Mesenchymal stem cell (in vitro differentiated cells and primary cell): ENCODE data around the gene SAV1.

Source experiments
- DNase-seq: peaks from one replicate; pipeline ENCODE4 v3.0.0-alpha.2; 2013
- H2AFZ ChIP-seq: one replicate; pipeline ENCODE4 v1.6.1; 2013; ENCODE audit warnings: low read depth, mild to moderate bottlenecking, control low read depth, inconsistent platforms, low read length, moderate library complexity
- H2AK5ac ChIP-seq: 2 replicates; pipeline ENCODE4 v1.6.1; 2013; ENCODE audit warnings: low read length, moderate library complexity, mild to moderate bottlenecking, inconsistent platforms; ENCODE audit not compliant: severe bottlenecking
- H2BK120ac ChIP-seq: one replicate; pipeline ENCODE4 v1.6.1; 2013; ENCODE audit warnings: low read depth, mild to moderate bottlenecking, inconsistent platforms, low read length, moderate library complexity
- H2BK12ac ChIP-seq, 2 experiments: one replicate each; pipeline ENCODE4 v1.6.1; 2013; ENCODE audit warnings: inconsistent platforms in 2 of 2, low read length in 2 of 2, mild to moderate bottlenecking in 2 of 2, moderate library complexity in 2 of 2, control low read depth in 1 of 2
- H2BK15ac ChIP-seq: one replicate; pipeline ENCODE4 v1.6.1; 2013; ENCODE audit warnings: mild to moderate bottlenecking, low read depth, inconsistent platforms; ENCODE audit not compliant: poor library complexity, severe bottlenecking
- H2BK5ac ChIP-seq: 2 replicates; pipeline ENCODE4 v1.6.1; 2013; ENCODE audit warnings: low read depth, mild to moderate bottlenecking, low read length, control low read depth, inconsistent platforms; ENCODE audit not compliant: poor library complexity, severe bottlenecking
- H3K14ac ChIP-seq, 2 experiments: one replicate each; pipeline ENCODE4 v1.6.1; 2013; ENCODE audit warnings: inconsistent platforms in 2 of 2, low read length in 2 of 2, control low read depth in 1 of 2, mild to moderate bottlenecking in 1 of 2, moderate library complexity in 1 of 2
- H3K18ac ChIP-seq, 2 experiments: one replicate each; pipeline ENCODE4 v1.6.1; 2013; ENCODE audit warnings: inconsistent platforms in 2 of 2, low read length in 2 of 2, control low read depth in 1 of 2, low read depth in 1 of 2, mild to moderate bottlenecking in 1 of 2
- H3K23ac ChIP-seq, 2 experiments: one replicate each; pipeline ENCODE4 v1.6.1; 2013; ENCODE audit warnings: inconsistent platforms in 2 of 2, low read length in 2 of 2, mild to moderate bottlenecking in 2 of 2, moderate library complexity in 2 of 2, control low read depth in 1 of 2
- H3K27ac ChIP-seq: 2 replicates; pipeline ENCODE4 v1.5.1; 2013; ENCODE audit warnings: mild to moderate bottlenecking, moderate library complexity, low read length, control low read depth, inconsistent platforms; ENCODE audit not compliant: poor library complexity, severe bottlenecking
- H3K27me3 ChIP-seq, 2 experiments: 2 replicates each; pipeline versions ENCODE4 v1.6.1 to v1.7.0; 2013; ENCODE audit warnings: low read length in 2 of 2, mild to moderate bottlenecking in 2 of 2, moderate library complexity in 2 of 2, control low read depth in 1 of 2, inconsistent platforms in 1 of 2; ENCODE audit not compliant: control insufficient read depth in 1 of 2, insufficient read depth in 1 of 2
- H3K36me3 ChIP-seq, 2 experiments: 2 replicates each; pipeline versions ENCODE4 v1.6.1 to v1.7.0; 2013; ENCODE audit warnings: low read length in 2 of 2, control low read depth in 1 of 2, inconsistent platforms in 1 of 2, low read depth in 1 of 2, mild to moderate bottlenecking in 1 of 2; ENCODE audit not compliant: insufficient read depth in 2 of 2, control insufficient read depth in 1 of 2
- H3K4ac ChIP-seq, 2 experiments: one replicate each; pipeline ENCODE4 v1.6.1; 2013; ENCODE audit warnings: inconsistent platforms in 2 of 2, low read length in 2 of 2, mild to moderate bottlenecking in 2 of 2, moderate library complexity in 2 of 2, control low read depth in 1 of 2, low read depth in 1 of 2
- H3K4me1 ChIP-seq: 2 replicates; pipeline ENCODE4 v1.6.1; 2013; ENCODE audit warnings: low read depth, low read length, control low read depth; ENCODE audit not compliant: control insufficient read depth, insufficient read depth
- H3K4me2 ChIP-seq: 2 replicates; pipeline ENCODE4 v1.6.1; 2013; ENCODE audit warnings: low read length, mild to moderate bottlenecking, inconsistent platforms; ENCODE audit not compliant: poor library complexity, severe bottlenecking
- H3K4me3 ChIP-seq, 2 experiments: 2 replicates each; pipeline versions ENCODE4 v1.5.1 to v1.7.0; 2013; ENCODE audit warnings: low read length in 2 of 2, mild to moderate bottlenecking in 2 of 2, control low read depth in 1 of 2, low read depth in 1 of 2; ENCODE audit not compliant: insufficient read depth in 1 of 2
- H3K79me1 ChIP-seq: replicated peaks from 2 replicates; pipeline ENCODE4 v1.6.1; 2013; ENCODE audit warnings: mild to moderate bottlenecking, control low read depth, low read length, inconsistent platforms; ENCODE audit not compliant: poor library complexity, severe bottlenecking
- H3K9ac ChIP-seq: 2 replicates; pipeline ENCODE4 v1.7.0; 2013; ENCODE audit warnings: mild to moderate bottlenecking, low read length, moderate library complexity
- H3K9me3 ChIP-seq: 2 replicates; pipeline ENCODE4 v1.7.0; 2013; ENCODE audit warnings: mild to moderate bottlenecking, low read length; ENCODE audit not compliant: control insufficient read depth
- H4K8ac ChIP-seq: one replicate; pipeline ENCODE4 v1.6.1; 2013; ENCODE audit warnings: inconsistent platforms, mild to moderate bottlenecking, low read length, moderate library complexity
- H4K91ac ChIP-seq: one replicate; pipeline ENCODE4 v1.6.1; 2013; ENCODE audit warnings: mild to moderate bottlenecking, low read length, inconsistent platforms
- WGBS: methylation state at CpG from one replicate; pipeline ENCODE4 v1.1.7; 2013; ENCODE audit warnings: mixed read lengths; 5-methylcytosine and 5-hydroxymethylcytosine counted together

Gene SAV1

GRCh38 chr14:50607181-50607580 is 60.9 kb downstream of the SAV1 start:
- no peak overlapping the region for H3K23ac ChIP-seq
- no peak overlapping the region for H2BK12ac ChIP-seq
- peak overlapping the region; percentile 49 for H3K9ac ChIP-seq
- H3K4ac ChIP-seq, result no peak overlapping the region
- no peaks in the 10 kb centered on the region for H3K9me3 ChIP-seq
- no peak overlapping the region for H4K8ac ChIP-seq
- no peaks in the 10 kb centered on the region for H3K36me3 ChIP-seq
- no peak overlapping the region for H3K27ac ChIP-seq
- WGBS, result 98% methylated on average over 3 of the region's 3 CpGs
- no peak overlapping the region for H2BK120ac ChIP-seq
- no peak overlapping the region for H4K91ac ChIP-seq
- no peak overlapping the region for H2BK15ac ChIP-seq
- H3K4me1 ChIP-seq, result no peaks in the 10 kb centered on the region
- no peak overlapping the region for H2BK5ac ChIP-seq
- no peak overlapping the region for H2AFZ ChIP-seq
- no peaks in the 10 kb centered on the region for H3K27me3 ChIP-seq
- no peak overlapping the region for H3K4me2 ChIP-seq
- H3K18ac ChIP-seq, result no peak overlapping the region
- no peak overlapping the region for H2AK5ac ChIP-seq
- H3K4me3 ChIP-seq, result peak overlapping the region in 1 of 2 experiments; percentile 14
- H3K14ac ChIP-seq, result no peak overlapping the region
- DNase-seq, result no peak
- no peaks in the 10 kb centered on the region for H3K79me1 ChIP-seq

- no peak overlapping the region for H3K4me3 ChIP-seq
- H2AK5ac ChIP-seq, result no peak overlapping the region
- no peak overlapping the region for H2BK120ac ChIP-seq
- H3K18ac ChIP-seq, result no peak overlapping the region
- no peak overlapping the region for H2BK5ac ChIP-seq
- no peaks in the 10 kb centered on the region for H3K79me1 ChIP-seq
- no peaks in the 10 kb centered on the region for H3K36me3 ChIP-seq
- H2BK15ac ChIP-seq, result no peak overlapping the region
- H3K4me2 ChIP-seq, result no peak overlapping the region
- no peak overlapping the region for H4K91ac ChIP-seq
- H3K23ac ChIP-seq, result no peak overlapping the region
- no peak overlapping the region for H3K4ac ChIP-seq
- no peak overlapping the region for H3K27ac ChIP-seq
- H2BK12ac ChIP-seq, result no peak overlapping the region
- no peaks in the 10 kb centered on the region for H3K27me3 ChIP-seq
- H3K14ac ChIP-seq, result no peak overlapping the region
- H2AFZ ChIP-seq, result no peak overlapping the region
- DNase-seq, result no peak
- 93% methylated on average over 2 of the region's 2 CpGs for WGBS
- no peaks in the 10 kb centered on the region for H3K4me1 ChIP-seq
- no peak overlapping the region for H3K9ac ChIP-seq
- no peak overlapping the region for H4K8ac ChIP-seq
- H3K9me3 ChIP-seq, result no peaks in the 10 kb centered on the region
These were observed 61.6 kb downstream of the SAV1 start for GRCh38 chr14:50606468-50606867.

GRCh38 chr14:50605766-50606165 is 62.3 kb downstream of the SAV1 start:
- no peak overlapping the region for H3K4me3 ChIP-seq

GRCh38 chr14:50603565-50603964 is 64.5 kb downstream of the SAV1 start:
- Histone ChIP-seq H3K4me3 (no peak overlapping the region), H3K27ac (no peak overlapping the region), H3K36me3 (no peaks in the 10 kb centered on the region), H3K18ac (no peak overlapping the region), H3K23ac (no peak overlapping the region), H3K9me3 (no peaks in the 10 kb centered on the region), H3K4ac (no peak overlapping the region), H4K91ac (no peak overlapping the region), H3K4me1 (no peaks in the 10 kb centered on the region), H2BK12ac (no peak overlapping the region), H4K8ac (no peak overlapping the region), H3K79me1 (no peaks in the 10 kb centered on the region), H3K4me2 (no peak overlapping the region), H2AFZ (no peak overlapping the region), H2BK15ac (no peak overlapping the region), H3K14ac (no peak overlapping the region), H2AK5ac (no peak overlapping the region), H2BK120ac (no peak overlapping the region), H3K27me3 (no peaks in the 10 kb centered on the region), H2BK5ac (no peak overlapping the region), H3K9ac (no peak overlapping the region)
- WGBS, result 76% methylated on average over 2 of the region's 2 CpGs
- DNase-seq, result no peak

More at GRCh38 chr14:50605766-50606165, 62.3 kb downstream of the SAV1 start:
- Histone ChIP-seq H3K4me2 (no peak overlapping the region), H3K27ac (no peak overlapping the region), H4K8ac (no peak overlapping the region), H3K79me1 (no peaks in the 10 kb centered on the region), H2AFZ (no peak overlapping the region), H2BK15ac (no peak overlapping the region), H4K91ac (no peak overlapping the region), H2AK5ac (no peak overlapping the region), H3K4me1 (no peaks in the 10 kb centered on the region), H3K9ac (no peak overlapping the region), H3K14ac (no peak overlapping the region), H3K23ac (no peak overlapping the region), H3K36me3 (no peaks in the 10 kb centered on the region), H2BK12ac (no peak overlapping the region), H2BK5ac (no peak overlapping the region), H2BK120ac (no peak overlapping the region), H3K27me3 (no peaks in the 10 kb centered on the region), H3K9me3 (no peaks in the 10 kb centered on the region), H3K18ac (no peak overlapping the region), H3K4ac (no peak overlapping the region)
- peak; percentile 15 for DNase-seq
- 0% methylated on average over 1 of the region's 1 CpG for WGBS
